Natural killer cell (primary cell): ENCODE results near the gene NDRG3. TPM values are rescaled to one million over a fixed set of nuclear protein-coding genes. Genes with fewer than 3 reads are reported as not detected.

Source experiments
- ATAC-seq, 3 donors: fragments of 150-1000 bp in 2 of 3; fragments of 200-7000 bp in 1 of 3; cut with Tn5 transposase; 1 replicate in 1 of 3; 2 replicates in 2 of 3; pipeline ENCODE4 v1.10.0; 2021; ENCODE audit warnings: mild to moderate bottlenecking in 2 of 3, moderate library complexity in 2 of 3
- DNase-seq, 2 donors: peaks; one replicate each; pipeline versions ENCODE4 v3.0.0 to v3.0.0-alpha.2; 2013 to 2021; ENCODE audit warnings: mixed read lengths in 1 of 2
- H3K27ac ChIP-seq: one replicate; pipeline ENCODE4 v1.5.1; 2013; ENCODE audit warnings: mild to moderate bottlenecking, low read length
- H3K27me3 ChIP-seq: one replicate; pipeline ENCODE4 v1.6.1; 2013; ENCODE audit warnings: low read length; ENCODE audit not compliant: control insufficient read depth, insufficient read depth
- H3K36me3 ChIP-seq: one replicate; pipeline ENCODE4 v1.6.1; 2013; ENCODE audit warnings: low read length; ENCODE audit not compliant: control insufficient read depth, insufficient read depth
- H3K4me1 ChIP-seq: one replicate; pipeline ENCODE4 v1.6.1; 2013; ENCODE audit warnings: low read length; ENCODE audit not compliant: control insufficient read depth, insufficient read depth
- H3K4me3 ChIP-seq: one replicate; pipeline ENCODE4 v1.5.1; 2013; ENCODE audit warnings: low read length
- H3K9me3 ChIP-seq: one replicate; pipeline ENCODE4 v1.6.1; 2013; ENCODE audit warnings: low read length; ENCODE audit not compliant: control insufficient read depth, insufficient read depth
- H3K27ac Mint-ChIP-seq, 2 donors: one replicate each; pipeline ENCODE4 v1.8.0; 2022; ENCODE audit warnings: mild to moderate bottlenecking in 2 of 2, mixed read lengths in 2 of 2, moderate library complexity in 1 of 2
- H3K27me3 Mint-ChIP-seq, 2 donors: one replicate each; pipeline ENCODE4 v1.8.0; 2022; ENCODE audit warnings: low read depth in 2 of 2, mixed read lengths in 2 of 2
- H3K36me3 Mint-ChIP-seq: one replicate; pipeline ENCODE4 v1.8.0; 2022; ENCODE audit warnings: mixed read lengths
- H3K4me1 Mint-ChIP-seq, 2 donors: one replicate each; pipeline ENCODE4 v1.8.0; 2022; ENCODE audit warnings: mixed read lengths in 2 of 2
- H3K4me3 Mint-ChIP-seq: one replicate; pipeline ENCODE4 v1.8.0; 2022; ENCODE audit warnings: mild to moderate bottlenecking, moderate library complexity, mixed read lengths
- H3K9me3 Mint-ChIP-seq, 2 donors: one replicate each; pipeline ENCODE4 v1.8.0; 2022; ENCODE audit warnings: mixed read lengths in 2 of 2
- CTCF ChIP-seq: fragments of 200-600 bp; IDR thresholded peaks from one replicate; pipeline ENCODE4 v1.8.0; 2022; ENCODE audit warnings: antibody characterized with exemption
- WGBS: methylation state at CpG from one replicate; pipeline ENCODE4 v1.1.7; 2013; ENCODE audit warnings: missing lambda C conversion rate; ENCODE audit not compliant: insufficient coverage; 5-methylcytosine and 5-hydroxymethylcytosine counted together
- intact Hi-C: fragments of 100-400 bp; cut with micrococcal nuclease; formaldehyde crosslinking; loops from one replicate; pipeline ENCODE4 v1.14.2; 2022
- total RNA-seq, 4 donors: library from RNA; stranded (reverse); fragments of 120-200 nt in 1 of 4; gene quantifications; one replicate each; pipeline versions ENCODE4 v1.2.3 to v1.2.4, GENCODE V29; 2013 to 2022

The NDRG3 gene
- total RNA-seq, 3 donors from 2014 or later (not counting 1 experiment from before 2014, with no cell fraction given) = 27.1 to 30.3 (median 28.3) TPM

GRCh38 chr20:36653456-36653855 is 92.4 kb downstream of the NDRG3 start:
- intact Hi-C loops = no loop called here
- ATAC-seq (no peak), DNase-seq (no peak)
- Histone ChIP-seq H3K36me3 (peaks cover 12% of the 10 kb centered on the region), H3K27me3 (no peaks in the 10 kb centered on the region), H3K4me1 (peaks cover 7% of the 10 kb centered on the region), H3K27ac (no peak overlapping the region), H3K4me3 (no peak overlapping the region), H3K9me3 (no peaks in the 10 kb centered on the region)
- Mint-ChIP-seq H3K36me3 (peaks cover 5% of the 10 kb centered on the region), H3K4me1 (peaks cover 4 to 5% of the 10 kb centered on the region in 2 donors), H3K9me3 (no peaks in the 10 kb centered on the region), H3K4me3 (no peak overlapping the region), H3K27ac (no peak overlapping the region), H3K27me3 (no peaks in the 10 kb centered on the region)
- 91% methylated on average over 9 of the region's 9 CpGs for WGBS
- TF ChIP-seq CTCF = no peak

DNA sequence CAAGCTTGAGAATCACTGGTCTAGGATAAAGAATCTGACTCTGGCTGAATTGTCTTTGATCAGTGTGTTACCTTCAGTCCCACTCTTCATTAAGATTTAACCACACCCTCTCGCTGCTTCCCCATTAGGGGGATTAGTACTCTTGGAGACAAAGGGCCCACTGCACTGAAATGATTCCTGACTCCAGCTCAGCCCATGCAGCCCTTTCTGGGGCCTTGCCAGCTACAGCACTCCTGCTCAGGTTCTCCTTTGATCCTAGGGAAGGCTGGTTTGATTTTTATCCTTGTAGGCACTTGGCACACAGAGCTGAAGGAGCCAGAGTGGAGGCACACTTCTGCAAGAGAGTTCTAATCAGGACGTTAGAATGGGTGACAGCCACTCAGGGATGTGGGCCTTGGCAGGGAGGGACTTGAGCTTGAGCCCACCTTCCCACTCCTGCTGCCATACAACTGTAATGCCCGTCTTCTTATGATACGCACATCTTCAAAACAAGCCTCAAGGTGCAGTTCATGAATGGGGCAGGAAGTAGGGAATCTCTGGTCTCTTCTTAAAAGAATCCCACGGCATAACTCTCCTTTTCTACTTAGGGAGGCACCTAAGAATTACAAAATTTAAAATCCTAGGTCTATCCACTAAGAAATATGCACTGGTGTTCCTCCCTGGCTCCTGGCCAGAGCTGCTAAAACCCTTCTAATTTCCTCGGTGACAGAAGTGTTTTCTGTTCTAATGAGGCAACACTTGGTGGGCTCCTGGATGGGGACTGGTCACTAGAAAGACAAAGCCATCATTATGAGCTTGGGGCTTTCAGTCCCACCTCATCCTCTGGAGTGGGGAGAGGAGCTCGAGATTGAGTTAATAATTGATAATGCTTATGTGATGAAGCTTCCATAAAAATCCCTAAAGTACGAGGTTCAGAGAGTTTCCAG is 98.4 kb downstream of the NDRG3 start:
- intact Hi-C loops = loop anchor here (5.0 to 10.0 kb wide), 3 partner anchors 75 to 237 kb away; partner anchors contain the start of gene TGIF2
- Histone ChIP-seq H3K27ac (no peak overlapping the region), H3K27me3 (no peaks in the 10 kb centered on the region), H3K4me3 (no peak overlapping the region), H3K9me3 (no peaks in the 10 kb centered on the region), H3K36me3 (peaks cover 6% of the 10 kb centered on the region), H3K4me1 (peaks cover 43% of the 10 kb centered on the region)
- Mint-ChIP-seq H3K4me1 (peaks cover 43 to 47% of the 10 kb centered on the region in 2 donors), H3K27me3 (no peaks in the 10 kb centered on the region), H3K4me3 (peak overlapping the region; percentile 53), H3K36me3 (peaks cover 5% of the 10 kb centered on the region), H3K27ac (peak overlapping the region; percentile 76 to 97), H3K9me3 (no peaks in the 10 kb centered on the region)
- 89% methylated on average over 7 of the region's 8 CpGs for WGBS
- no peak for TF ChIP-seq CTCF
- DNase-seq = no peak
- ATAC-seq = no peak

DNA sequence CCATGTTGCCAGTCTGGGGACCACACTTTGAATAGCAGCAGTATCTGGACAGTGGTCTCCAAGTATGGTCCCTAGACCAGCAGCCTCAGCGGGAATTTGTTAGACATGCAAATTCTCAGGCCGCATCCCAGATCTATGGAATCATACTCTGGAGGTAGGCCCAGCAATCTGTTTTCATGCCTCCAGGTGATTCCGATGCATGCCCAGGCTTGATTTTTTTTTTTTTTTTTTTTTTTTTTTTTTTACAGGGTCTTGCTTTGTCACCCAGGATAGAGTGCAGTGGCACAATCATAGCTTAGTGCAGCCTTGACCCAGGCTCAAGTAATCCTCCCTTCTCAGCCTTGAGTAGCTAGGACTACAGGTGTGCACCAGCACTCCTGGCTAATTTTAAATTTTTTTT is 99.2 kb downstream of the NDRG3 start:
- Mint-ChIP-seq H3K36me3 (peaks cover 5% of the 10 kb centered on the region), H3K4me3 (peak overlapping the region; percentile 53), H3K4me1 (peaks cover 49 to 55% of the 10 kb centered on the region in 2 donors), H3K27ac (peak overlapping the region; percentile 97 to 98), H3K27me3 (no peaks in the 10 kb centered on the region), H3K9me3 (no peaks in the 10 kb centered on the region)
- Histone ChIP-seq H3K36me3 (peaks cover 6% of the 10 kb centered on the region), H3K4me3 (no peak overlapping the region), H3K27me3 (no peaks in the 10 kb centered on the region), H3K4me1 (peaks cover 51% of the 10 kb centered on the region), H3K9me3 (no peaks in the 10 kb centered on the region), H3K27ac (peak overlapping the region; percentile 85)
- TF ChIP-seq CTCF = no peak
- no peak for DNase-seq
- intact Hi-C loops = loop anchor here (5.0 to 10.0 kb wide), 3 partner anchors 74 to 238 kb away; partner anchors contain the start of gene TGIF2
- no peak for ATAC-seq
- 100% methylated on average over 3 of the region's 3 CpGs for WGBS
